H1 (cell line): Measurements from ENCODE around the gene JAKMIP2. TPM values are rescaled to one million over a fixed set of nuclear protein-coding genes. Genes with fewer than 3 reads are reported as not detected.

Experiments
- CEBPB ChIP-seq: IDR thresholded peaks from 2 replicates; pipeline ENCODE4 v1.6.1; 2012; ENCODE audit warnings: low read depth, low read length
- polyA plus RNA-seq, 7 experiments: library from polyadenylated mRNA; depleted of rRNA in 3 of 7; stranded (reverse) in 5 of 7; unstranded in 2 of 7; fragments of >200 nt in 5 of 7; fragments of 200-250 nt in 2 of 7; gene quantifications; 1 replicate in 5 of 7; 2 replicates in 1 of 7; 4 replicates in 1 of 7; pipeline versions ENCODE4 v1.2.1 to v1.2.3, GENCODE V29; 2011 to 2013; ENCODE audit warnings: missing spikeins in 2 of 7, mixed read lengths in 2 of 7
- total RNA-seq: library from RNA; stranded (reverse); fragmentation: NEBNext Ultra II Directional; extraction: Animal tissue kit (Norgen Biotek cat#: 25700); gene quantifications from 2 replicates; pipeline ENCODE4 v1.2.1, GENCODE V29; 2021
- TF ChIP-seq, protein P1 (sequence below): fragments of 300-600 bp; sonication (generic); IDR thresholded peaks from 2 replicates; pipeline ENCODE4 v1.7.1; 2012; ENCODE audit warnings: low read length, moderate library complexity, mild to moderate bottlenecking, inconsistent platforms; ENCODE audit not compliant: insufficient replicate concordance
- TF ChIP-seq, protein P2 (sequence below): IDR thresholded peaks from 2 replicates; pipeline ENCODE4 v1.6.1; 2012; ENCODE audit warnings: low read length, inconsistent platforms

The JAKMIP2 gene
- total and polyA plus RNA-seq, 2 of the 8 experiments (the other 6 are each of a cell fraction or from before 2014, with no cell fraction given) = 2.4 to 13.6 TPM

DNA sequence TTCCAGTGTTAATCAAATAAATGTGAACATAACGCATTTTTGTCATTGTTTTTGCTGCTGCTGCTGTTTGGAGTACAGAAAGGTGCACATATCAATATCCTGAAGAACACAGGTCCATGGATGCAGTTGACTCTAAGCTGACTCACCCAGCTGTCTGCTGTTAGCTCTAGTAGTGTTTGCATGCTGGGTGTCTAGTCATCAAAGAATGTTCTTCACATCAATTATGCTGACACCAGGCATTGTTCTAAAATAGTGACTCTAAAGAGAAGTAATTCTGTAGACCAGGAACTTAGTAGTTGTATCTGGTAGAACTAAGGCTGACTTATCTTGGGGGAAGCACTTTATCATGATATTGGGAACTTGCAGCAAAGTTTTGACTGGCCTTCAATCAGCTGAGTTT, 217.0 kb downstream of the JAKMIP2 start (continued):
- TF ChIP-seq, protein P1, sequence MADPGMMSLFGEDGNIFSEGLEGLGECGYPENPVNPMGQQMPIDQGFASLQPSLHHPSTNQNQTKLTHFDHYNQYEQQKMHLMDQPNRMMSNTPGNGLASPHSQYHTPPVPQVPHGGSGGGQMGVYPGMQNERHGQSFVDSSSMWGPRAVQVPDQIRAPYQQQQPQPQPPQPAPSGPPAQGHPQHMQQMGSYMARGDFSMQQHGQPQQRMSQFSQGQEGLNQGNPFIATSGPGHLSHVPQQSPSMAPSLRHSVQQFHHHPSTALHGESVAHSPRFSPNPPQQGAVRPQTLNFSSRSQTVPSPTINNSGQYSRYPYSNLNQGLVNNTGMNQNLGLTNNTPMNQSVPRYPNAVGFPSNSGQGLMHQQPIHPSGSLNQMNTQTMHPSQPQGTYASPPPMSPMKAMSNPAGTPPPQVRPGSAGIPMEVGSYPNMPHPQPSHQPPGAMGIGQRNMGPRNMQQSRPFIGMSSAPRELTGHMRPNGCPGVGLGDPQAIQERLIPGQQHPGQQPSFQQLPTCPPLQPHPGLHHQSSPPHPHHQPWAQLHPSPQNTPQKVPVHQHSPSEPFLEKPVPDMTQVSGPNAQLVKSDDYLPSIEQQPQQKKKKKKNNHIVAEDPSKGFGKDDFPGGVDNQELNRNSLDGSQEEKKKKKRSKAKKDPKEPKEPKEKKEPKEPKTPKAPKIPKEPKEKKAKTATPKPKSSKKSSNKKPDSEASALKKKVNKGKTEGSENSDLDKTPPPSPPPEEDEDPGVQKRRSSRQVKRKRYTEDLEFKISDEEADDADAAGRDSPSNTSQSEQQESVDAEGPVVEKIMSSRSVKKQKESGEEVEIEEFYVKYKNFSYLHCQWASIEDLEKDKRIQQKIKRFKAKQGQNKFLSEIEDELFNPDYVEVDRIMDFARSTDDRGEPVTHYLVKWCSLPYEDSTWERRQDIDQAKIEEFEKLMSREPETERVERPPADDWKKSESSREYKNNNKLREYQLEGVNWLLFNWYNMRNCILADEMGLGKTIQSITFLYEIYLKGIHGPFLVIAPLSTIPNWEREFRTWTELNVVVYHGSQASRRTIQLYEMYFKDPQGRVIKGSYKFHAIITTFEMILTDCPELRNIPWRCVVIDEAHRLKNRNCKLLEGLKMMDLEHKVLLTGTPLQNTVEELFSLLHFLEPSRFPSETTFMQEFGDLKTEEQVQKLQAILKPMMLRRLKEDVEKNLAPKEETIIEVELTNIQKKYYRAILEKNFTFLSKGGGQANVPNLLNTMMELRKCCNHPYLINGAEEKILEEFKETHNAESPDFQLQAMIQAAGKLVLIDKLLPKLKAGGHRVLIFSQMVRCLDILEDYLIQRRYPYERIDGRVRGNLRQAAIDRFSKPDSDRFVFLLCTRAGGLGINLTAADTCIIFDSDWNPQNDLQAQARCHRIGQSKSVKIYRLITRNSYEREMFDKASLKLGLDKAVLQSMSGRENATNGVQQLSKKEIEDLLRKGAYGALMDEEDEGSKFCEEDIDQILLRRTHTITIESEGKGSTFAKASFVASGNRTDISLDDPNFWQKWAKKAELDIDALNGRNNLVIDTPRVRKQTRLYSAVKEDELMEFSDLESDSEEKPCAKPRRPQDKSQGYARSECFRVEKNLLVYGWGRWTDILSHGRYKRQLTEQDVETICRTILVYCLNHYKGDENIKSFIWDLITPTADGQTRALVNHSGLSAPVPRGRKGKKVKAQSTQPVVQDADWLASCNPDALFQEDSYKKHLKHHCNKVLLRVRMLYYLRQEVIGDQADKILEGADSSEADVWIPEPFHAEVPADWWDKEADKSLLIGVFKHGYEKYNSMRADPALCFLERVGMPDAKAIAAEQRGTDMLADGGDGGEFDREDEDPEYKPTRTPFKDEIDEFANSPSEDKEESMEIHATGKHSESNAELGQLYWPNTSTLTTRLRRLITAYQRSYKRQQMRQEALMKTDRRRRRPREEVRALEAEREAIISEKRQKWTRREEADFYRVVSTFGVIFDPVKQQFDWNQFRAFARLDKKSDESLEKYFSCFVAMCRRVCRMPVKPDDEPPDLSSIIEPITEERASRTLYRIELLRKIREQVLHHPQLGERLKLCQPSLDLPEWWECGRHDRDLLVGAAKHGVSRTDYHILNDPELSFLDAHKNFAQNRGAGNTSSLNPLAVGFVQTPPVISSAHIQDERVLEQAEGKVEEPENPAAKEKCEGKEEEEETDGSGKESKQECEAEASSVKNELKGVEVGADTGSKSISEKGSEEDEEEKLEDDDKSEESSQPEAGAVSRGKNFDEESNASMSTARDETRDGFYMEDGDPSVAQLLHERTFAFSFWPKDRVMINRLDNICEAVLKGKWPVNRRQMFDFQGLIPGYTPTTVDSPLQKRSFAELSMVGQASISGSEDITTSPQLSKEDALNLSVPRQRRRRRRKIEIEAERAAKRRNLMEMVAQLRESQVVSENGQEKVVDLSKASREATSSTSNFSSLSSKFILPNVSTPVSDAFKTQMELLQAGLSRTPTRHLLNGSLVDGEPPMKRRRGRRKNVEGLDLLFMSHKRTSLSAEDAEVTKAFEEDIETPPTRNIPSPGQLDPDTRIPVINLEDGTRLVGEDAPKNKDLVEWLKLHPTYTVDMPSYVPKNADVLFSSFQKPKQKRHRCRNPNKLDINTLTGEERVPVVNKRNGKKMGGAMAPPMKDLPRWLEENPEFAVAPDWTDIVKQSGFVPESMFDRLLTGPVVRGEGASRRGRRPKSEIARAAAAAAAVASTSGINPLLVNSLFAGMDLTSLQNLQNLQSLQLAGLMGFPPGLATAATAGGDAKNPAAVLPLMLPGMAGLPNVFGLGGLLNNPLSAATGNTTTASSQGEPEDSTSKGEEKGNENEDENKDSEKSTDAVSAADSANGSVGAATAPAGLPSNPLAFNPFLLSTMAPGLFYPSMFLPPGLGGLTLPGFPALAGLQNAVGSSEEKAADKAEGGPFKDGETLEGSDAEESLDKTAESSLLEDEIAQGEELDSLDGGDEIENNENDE = no peak
- no peak for TF ChIP-seq CEBPB
- TF ChIP-seq, protein P2, sequence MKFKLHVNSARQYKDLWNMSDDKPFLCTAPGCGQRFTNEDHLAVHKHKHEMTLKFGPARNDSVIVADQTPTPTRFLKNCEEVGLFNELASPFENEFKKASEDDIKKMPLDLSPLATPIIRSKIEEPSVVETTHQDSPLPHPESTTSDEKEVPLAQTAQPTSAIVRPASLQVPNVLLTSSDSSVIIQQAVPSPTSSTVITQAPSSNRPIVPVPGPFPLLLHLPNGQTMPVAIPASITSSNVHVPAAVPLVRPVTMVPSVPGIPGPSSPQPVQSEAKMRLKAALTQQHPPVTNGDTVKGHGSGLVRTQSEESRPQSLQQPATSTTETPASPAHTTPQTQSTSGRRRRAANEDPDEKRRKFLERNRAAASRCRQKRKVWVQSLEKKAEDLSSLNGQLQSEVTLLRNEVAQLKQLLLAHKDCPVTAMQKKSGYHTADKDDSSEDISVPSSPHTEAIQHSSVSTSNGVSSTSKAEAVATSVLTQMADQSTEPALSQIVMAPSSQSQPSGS = no peak
